GM12872 (cell line): ENCODE results near the gene TNRC6B.

Experiments used
- CTCF ChIP-seq: IDR thresholded peaks from 3 replicates; pipeline ENCODE4 v1.5.1; 2011; ENCODE audit warnings: low read depth, mild to moderate bottlenecking, low read length, moderate library complexity; ENCODE audit not compliant: insufficient read depth

The TNRC6B gene

GRCh38 chr22:40177738-40178416, at the start of gene TNRC6B:
TNRC6B (plus strand) TSS chr22:40177925; CDS start chr22:40178136, 211 bp downstream.
- TF ChIP-seq CTCF, result no peak

- no peak for TF ChIP-seq CTCF
Measured at GRCh38 chr22:40128989-40129388, 48.7 kb upstream of the TNRC6B start.

- no peak for TF ChIP-seq CTCF
Measured at GRCh38 chr22:40137132-40137531, 40.6 kb upstream of the TNRC6B start.

- no peak for TF ChIP-seq CTCF
Measured at GRCh38 chr22:40138866-40139265, 38.9 kb upstream of the TNRC6B start.

- no peak for TF ChIP-seq CTCF
Measured at GRCh38 chr22:40147388-40148176, 30.1 kb upstream of the TNRC6B start.

GRCh38 chr22:40153192-40153591, 24.5 kb upstream of the TNRC6B start:
- no peak for TF ChIP-seq CTCF

- TF ChIP-seq CTCF, result no peak
Measured at GRCh38 chr22:40153705-40154104, 24.0 kb upstream of the TNRC6B start.
